Measurements from ENCODE around the gene KLK8. TPM values are rescaled to one million over a fixed set of nuclear protein-coding genes. Genes with fewer than 3 reads are reported as not detected.
A peak's percentile ranks its signal among the peaks of the same experiment; 100 is the strongest.

KLK8 gene
- polyA plus RNA-seq, 3 donors, result not detected

- Histone ChIP-seq H3K9me3 (replicated peaks in 1 of 2; ENCODE audit: control insufficient read depth in 1 of 2, insufficient read depth in 1 of 2, low read length in 2 of 2) (no peaks in the 10 kb centered on the region), H3K4me2 (replicated peaks; ENCODE audit: extremely low read depth, low read length, poor library complexity, severe bottlenecking) (no peak within 1 kb of the TSS), H3K27ac (ENCODE audit: low read depth in 1 of 2, low read length in 2 of 2) (no peak within 1 kb of the TSS), H4K20me1 (ENCODE audit: insufficient read depth, low read length) (no peaks in the 10 kb centered on the region), H3K4me3 (replicated peaks in 1 of 3; ENCODE audit: low read depth in 2 of 3, low read length in 3 of 3) (no peak within 1 kb of the TSS), H3K9ac (ENCODE audit: insufficient read depth, low read length, poor library complexity, severe bottlenecking) (no peak within 1 kb of the TSS), H3K4me1 (ENCODE audit: control insufficient read depth in 1 of 2, insufficient read depth in 2 of 2, low read length in 2 of 2) (no peaks in the 10 kb centered on the region), H3K79me2 (ENCODE audit: insufficient read depth, low read length) (no peaks in the 10 kb centered on the region), H3K36me3 (replicated peaks in 1 of 2; ENCODE audit: control insufficient read depth in 1 of 2, insufficient read depth in 2 of 2, low read length in 2 of 2) (no peaks in the 10 kb centered on the region), H2AFZ (ENCODE audit: insufficient read depth, low read depth, low read length, poor library complexity, severe bottlenecking) (no peak within 1 kb of the TSS), H3K27me3 (ENCODE audit: control insufficient read depth in 2 of 2, insufficient read depth in 2 of 2, low read length in 2 of 2) (peaks cover 0 to 7% of the 10 kb centered on the region in 2 donors)
- Mint-ChIP-seq H3K36me3 (no peaks in the 10 kb centered on the region), H3K4me1 (no peaks in the 10 kb centered on the region), H3K4me3 (peak within 1 kb of the TSS in 1 of 2 donors; percentile 58), H3K9me3 (peaks cover 0 to 14% (median 1%) of the 10 kb centered on the region in 7 donors), H3K27me3 (ENCODE audit: low read depth in 3 of 3) (peaks cover 32 to 50% (median 34%) of the 10 kb centered on the region in 3 donors), H3K27ac (no peak within 1 kb of the TSS)
- 14% methylated on average over 20 of the region's 28 CpGs for WGBS (ENCODE audit: insufficient coverage)
- DNase-seq, result no peak
- no peak for TF ChIP-seq CTCF (IDR thresholded peaks at IDR 0.05)
- intact Hi-C loops (cut with micrococcal nuclease), result no loop called here
Measured at GRCh38 chr19:50983625-50984292, 17.6 kb downstream of the KLK8 start, which contains the start of gene KLK7. KLK7 (minus strand) TSS chr19:50983917; CDS start chr19:50982399, 1,518 bp downstream.

DNA sequence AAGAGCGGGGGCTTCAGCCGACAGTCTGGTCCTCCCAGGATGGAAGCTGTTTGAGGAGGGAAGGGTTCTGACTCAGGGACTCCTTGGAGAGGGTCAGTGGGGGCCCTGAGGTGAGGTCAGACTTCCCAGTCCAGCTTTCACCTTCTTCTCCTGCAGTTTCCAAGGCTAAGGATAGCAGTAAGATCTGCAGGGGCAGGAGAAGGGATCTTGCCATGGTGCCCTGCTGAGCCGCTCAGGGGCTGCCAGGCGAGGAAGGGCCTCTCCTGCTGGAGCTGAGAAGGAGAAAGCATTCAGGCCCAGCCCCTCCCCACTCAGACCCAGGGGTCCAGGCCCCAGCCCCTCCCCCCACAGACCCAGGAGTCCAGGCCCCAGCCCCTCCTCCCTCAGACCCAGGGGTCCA lies 19.2 kb downstream of the KLK8 start:
- no peak for DNase-seq
- Mint-ChIP-seq H3K27me3 (ENCODE audit: low read depth in 3 of 3) (peaks cover 32 to 54% (median 32%) of the 10 kb centered on the region in 3 donors), H3K36me3 (no peaks in the 10 kb centered on the region), H3K27ac (no peak overlapping the region), H3K4me3 (no peak overlapping the region), H3K4me1 (no peaks in the 10 kb centered on the region), H3K9me3 (peaks cover 0 to 9% (median 1%) of the 10 kb centered on the region in 7 donors)
- H3K27me3 ChIP-seq (ENCODE audit: control insufficient read depth in 2 of 2, insufficient read depth in 2 of 2, low read length in 2 of 2), result peaks cover 0 to 7% of the 10 kb centered on the region in 2 donors
- no peaks in the 10 kb centered on the region for H3K79me2 ChIP-seq (ENCODE audit: insufficient read depth, low read length)
- no peak overlapping the region for H3K4me2 ChIP-seq (replicated peaks; ENCODE audit: extremely low read depth, low read length, poor library complexity, severe bottlenecking)
- H3K9me3 ChIP-seq (replicated peaks in 1 of 2; ENCODE audit: control insufficient read depth in 1 of 2, insufficient read depth in 1 of 2, low read length in 2 of 2), result no peaks in the 10 kb centered on the region
- H2AFZ ChIP-seq (ENCODE audit: insufficient read depth, low read depth, low read length, poor library complexity, severe bottlenecking), result no peak overlapping the region
- no peak for TF ChIP-seq CTCF (IDR thresholded peaks at IDR 0.05)
- WGBS (ENCODE audit: insufficient coverage), result 56% methylated on average over 2 of the region's 4 CpGs
- no peak overlapping the region for H3K27ac ChIP-seq (ENCODE audit: low read depth in 1 of 2, low read length in 2 of 2)
- no peak overlapping the region for H3K9ac ChIP-seq (ENCODE audit: insufficient read depth, low read length, poor library complexity, severe bottlenecking)
- H3K36me3 ChIP-seq (replicated peaks in 1 of 2; ENCODE audit: control insufficient read depth in 1 of 2, insufficient read depth in 2 of 2, low read length in 2 of 2), result no peaks in the 10 kb centered on the region
- intact Hi-C loops (cut with micrococcal nuclease), result no loop called here
- H3K4me1 ChIP-seq (ENCODE audit: control insufficient read depth in 1 of 2, insufficient read depth in 2 of 2, low read length in 2 of 2), result no peaks in the 10 kb centered on the region
- H3K4me3 ChIP-seq (replicated peaks in 1 of 3; ENCODE audit: low read depth in 2 of 3, low read length in 3 of 3), result no peak overlapping the region
- H4K20me1 ChIP-seq (ENCODE audit: insufficient read depth, low read length), result no peaks in the 10 kb centered on the region
